ENCODE measurements around the gene HIGD1A.
A peak's percentile ranks its signal among the peaks of the same experiment; 100 is the strongest.

HIGD1A gene

DNA sequence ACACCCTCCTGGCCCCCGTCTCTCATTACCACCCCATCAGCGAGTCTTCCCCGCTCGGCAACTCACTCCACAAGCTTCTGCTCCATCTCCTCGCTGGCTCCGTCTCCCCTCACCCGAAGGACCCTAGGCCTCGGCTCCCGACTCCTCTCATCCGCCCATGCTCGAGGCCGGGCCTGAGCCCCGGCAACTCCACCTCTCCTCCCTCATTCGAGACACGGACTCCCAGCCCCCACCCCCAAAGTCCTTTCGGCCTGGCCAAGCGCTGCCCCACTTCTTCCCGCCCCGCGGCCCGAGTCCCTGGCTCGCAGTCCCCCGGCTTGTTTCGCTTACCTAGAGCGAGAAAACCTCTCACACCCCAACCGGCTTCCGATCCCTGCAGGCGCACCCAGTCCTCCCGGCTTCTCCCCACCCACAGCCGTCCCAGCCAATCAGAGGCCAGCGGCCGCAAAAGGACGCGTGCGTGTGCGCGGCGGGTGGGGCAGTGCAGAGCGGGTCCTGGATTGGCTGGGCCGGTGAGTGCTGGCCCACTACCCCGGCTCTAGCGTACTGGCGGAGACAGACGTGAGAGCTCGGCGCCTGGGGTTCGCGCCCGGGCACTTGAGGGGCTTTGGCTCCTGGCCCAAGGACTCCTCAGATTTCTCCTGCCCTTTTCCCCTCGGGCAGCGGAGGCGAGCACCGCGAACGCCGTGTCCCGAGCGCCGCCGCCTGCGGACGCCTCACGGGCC lies at the start of gene HIGD1A:
Gene HIGD1A (minus strand): TSS at position 385 of the 725 bp plus-strand sequence. CDS start 10,237 bp downstream, outside the sequence.
- H3K4me1 Mint-ChIP-seq (ENCODE audit: low read depth): peaks cover 38% of the 10 kb centered on the region
- peaks cover 41% of the 10 kb centered on the region for H3K36me3 Mint-ChIP-seq (ENCODE audit: low read depth)
- H3K27me3 Mint-ChIP-seq: peaks cover 18% of the 10 kb centered on the region
- no peaks in the 10 kb centered on the region for H3K9me3 Mint-ChIP-seq
- H3K4me3 Mint-ChIP-seq: peak within 1 kb of the TSS; percentile 98
- peak within 1 kb of the TSS; percentile 95 for H3K27ac Mint-ChIP-seq
- DNase-seq: peak; percentile 93

GRCh38 chr3:42853739-42854302 lies 49.5 kb upstream of the HIGD1A start:
- no peak overlapping the region for H3K27ac Mint-ChIP-seq
- DNase-seq: no peak
- peaks cover 8% of the 10 kb centered on the region for H3K27me3 Mint-ChIP-seq
- no peaks in the 10 kb centered on the region for H3K9me3 Mint-ChIP-seq
- H3K4me1 Mint-ChIP-seq (ENCODE audit: low read depth): no peaks in the 10 kb centered on the region
- H3K36me3 Mint-ChIP-seq (ENCODE audit: low read depth): no peaks in the 10 kb centered on the region
- H3K4me3 Mint-ChIP-seq: no peak overlapping the region

- DNase-seq: no peak
- Mint-ChIP-seq H3K36me3 (ENCODE audit: low read depth) (no peaks in the 10 kb centered on the region), H3K9me3 (no peaks in the 10 kb centered on the region), H3K27me3 (peaks cover 4% of the 10 kb centered on the region), H3K4me1 (ENCODE audit: low read depth) (no peaks in the 10 kb centered on the region), H3K27ac (no peak overlapping the region), H3K4me3 (no peak overlapping the region)
Measured at GRCh38 chr3:42853056-42853455, 48.8 kb upstream of the HIGD1A start.

GRCh38 chr3:42852441-42852840 lies 48.2 kb upstream of the HIGD1A start:
- peaks cover 4% of the 10 kb centered on the region for H3K4me1 Mint-ChIP-seq (ENCODE audit: low read depth)
- no peaks in the 10 kb centered on the region for H3K9me3 Mint-ChIP-seq
- peaks cover 4% of the 10 kb centered on the region for H3K27me3 Mint-ChIP-seq
- no peak for DNase-seq
- H3K27ac Mint-ChIP-seq: no peak overlapping the region
- no peak overlapping the region for H3K4me3 Mint-ChIP-seq
- H3K36me3 Mint-ChIP-seq (ENCODE audit: low read depth): no peaks in the 10 kb centered on the region

DNA sequence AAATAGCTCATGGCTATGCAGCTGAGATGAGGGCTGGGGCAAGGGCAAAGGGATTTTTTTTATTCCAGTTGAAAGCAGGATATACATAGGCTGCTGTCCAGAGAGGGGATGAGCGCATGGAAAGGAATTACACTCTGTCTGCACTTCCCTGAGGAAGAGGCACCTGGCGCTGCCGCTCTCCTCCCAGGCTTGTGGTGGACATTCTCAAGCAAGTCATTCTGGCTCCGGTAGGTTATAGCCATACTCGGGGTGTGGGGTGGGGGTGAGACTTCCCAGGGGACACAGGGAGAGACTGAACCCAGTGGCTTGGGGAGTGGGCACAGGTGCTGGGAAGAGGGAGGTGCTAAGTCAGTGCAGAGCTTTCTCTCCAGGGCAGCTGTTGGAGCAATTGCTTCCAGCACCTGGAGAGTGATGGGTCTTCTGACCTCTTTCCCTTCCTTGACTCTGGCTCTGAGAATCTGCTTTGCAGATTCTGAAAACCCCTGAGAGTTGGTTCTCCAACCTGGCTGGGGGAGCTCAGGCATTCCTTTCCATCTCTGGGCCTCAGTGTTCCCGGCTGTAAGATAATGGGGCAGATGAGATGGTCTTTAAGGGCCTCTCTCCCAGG lies 47.0 kb upstream of the HIGD1A start:
- H3K27me3 Mint-ChIP-seq: peaks cover 4% of the 10 kb centered on the region
- H3K36me3 Mint-ChIP-seq (ENCODE audit: low read depth): no peaks in the 10 kb centered on the region
- no peak for DNase-seq
- peaks cover 15% of the 10 kb centered on the region for H3K4me1 Mint-ChIP-seq (ENCODE audit: low read depth)
- H3K9me3 Mint-ChIP-seq: no peaks in the 10 kb centered on the region
- no peak overlapping the region for H3K4me3 Mint-ChIP-seq
- H3K27ac Mint-ChIP-seq: no peak overlapping the region

GRCh38 chr3:42850263-42850662 lies 46.0 kb upstream of the HIGD1A start:
- Mint-ChIP-seq H3K36me3 (ENCODE audit: low read depth) (no peaks in the 10 kb centered on the region), H3K9me3 (no peaks in the 10 kb centered on the region), H3K4me1 (ENCODE audit: low read depth) (peaks cover 20% of the 10 kb centered on the region), H3K4me3 (no peak overlapping the region), H3K27me3 (peaks cover 4% of the 10 kb centered on the region), H3K27ac (no peak overlapping the region)
- DNase-seq: no peak

DNA sequence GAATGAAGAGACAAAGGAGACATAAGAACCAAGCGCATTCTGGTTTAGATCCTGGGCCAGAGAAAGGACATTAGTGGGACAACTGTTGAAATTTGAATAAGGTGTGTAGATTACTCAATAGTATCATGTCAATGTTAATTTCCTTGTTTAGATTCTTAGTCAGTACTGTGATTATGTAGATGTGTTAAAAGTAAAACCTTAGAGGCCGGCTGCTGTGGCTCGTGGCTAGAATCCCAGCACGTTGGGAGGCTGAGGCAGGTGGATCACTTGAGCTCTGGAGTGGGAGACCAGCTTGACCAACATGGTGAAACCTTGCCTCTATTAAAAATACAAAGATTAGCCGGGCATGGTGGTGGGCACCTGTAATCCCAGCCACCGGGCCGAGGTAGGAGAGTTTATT lies 44.7 kb upstream of the HIGD1A start:
- Mint-ChIP-seq H3K4me3 (no peak overlapping the region), H3K27me3 (peaks cover 3% of the 10 kb centered on the region), H3K27ac (no peak overlapping the region), H3K36me3 (ENCODE audit: low read depth) (no peaks in the 10 kb centered on the region), H3K4me1 (ENCODE audit: low read depth) (peaks cover 20% of the 10 kb centered on the region), H3K9me3 (no peaks in the 10 kb centered on the region)
- DNase-seq: no peak

- Mint-ChIP-seq H3K36me3 (ENCODE audit: low read depth) (no peaks in the 10 kb centered on the region), H3K4me3 (no peak overlapping the region), H3K27me3 (no peaks in the 10 kb centered on the region), H3K27ac (no peak overlapping the region), H3K9me3 (no peaks in the 10 kb centered on the region), H3K4me1 (ENCODE audit: low read depth) (peaks cover 20% of the 10 kb centered on the region)
- no peak for DNase-seq
Measured at GRCh38 chr3:42847731-42848130, 43.4 kb upstream of the HIGD1A start.

DNA sequence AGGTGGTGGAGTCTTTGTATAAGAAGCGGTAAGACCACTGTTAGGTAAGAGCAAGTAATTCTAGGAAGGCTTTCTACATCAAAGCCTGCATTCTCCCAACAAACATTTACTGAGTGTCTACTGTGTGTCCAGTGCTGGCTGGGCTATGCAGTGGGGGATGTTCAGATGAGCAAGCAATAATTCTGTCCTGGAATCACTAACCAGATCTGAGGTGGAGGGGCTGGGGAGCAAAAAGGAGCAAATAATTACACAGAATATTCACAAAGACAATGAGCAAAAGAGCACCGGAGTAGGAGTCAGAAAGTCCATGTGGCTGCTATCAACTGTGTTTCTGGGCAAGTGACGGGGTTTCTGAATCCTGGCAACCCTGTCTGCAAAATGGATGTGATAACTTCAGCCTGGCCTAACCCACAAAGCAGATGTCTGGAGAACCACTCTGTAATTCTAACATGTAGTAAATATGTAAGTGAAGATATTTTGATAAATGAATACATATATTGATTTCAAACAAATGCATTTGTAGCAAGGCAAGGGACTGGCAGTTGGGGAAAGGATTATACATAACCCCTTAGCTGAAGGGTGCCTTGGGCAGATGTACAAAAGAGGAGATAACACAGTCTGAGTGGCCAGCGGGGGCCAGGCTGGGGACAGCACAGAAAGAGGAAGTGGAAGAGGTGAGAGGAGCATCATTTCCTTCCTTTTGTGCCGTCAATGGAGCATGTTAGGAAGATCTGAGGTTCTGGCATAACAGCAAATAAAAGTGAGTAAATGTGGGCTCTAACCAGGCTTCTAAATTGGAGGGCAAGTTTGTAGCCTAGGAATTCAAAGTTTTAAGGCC lies 42.6 kb upstream of the HIGD1A start:
- H3K9me3 Mint-ChIP-seq: no peaks in the 10 kb centered on the region

DNA sequence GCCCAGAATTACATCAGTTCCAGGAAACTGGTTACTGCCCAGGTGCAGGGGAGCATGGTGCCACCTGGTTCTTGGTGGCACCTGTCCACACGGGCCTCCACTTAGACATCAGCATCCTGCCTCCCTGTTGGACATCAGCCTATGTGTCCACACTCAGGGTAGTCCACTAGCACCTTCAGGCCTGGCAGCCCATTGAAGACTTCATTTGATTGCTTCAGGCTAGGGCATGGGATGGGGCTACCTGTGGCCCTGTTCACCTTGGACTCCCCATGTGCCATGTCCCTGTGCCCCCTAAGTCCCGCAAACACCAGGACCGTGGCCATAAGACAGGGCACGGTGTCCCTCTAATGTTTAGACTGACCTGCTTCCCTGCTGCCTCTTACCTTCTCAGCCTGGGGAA lies 40.5 kb upstream of the HIGD1A start:
- Mint-ChIP-seq H3K27ac (no peak overlapping the region), H3K9me3 (no peaks in the 10 kb centered on the region), H3K4me1 (ENCODE audit: low read depth) (peaks cover 20% of the 10 kb centered on the region), H3K27me3 (no peaks in the 10 kb centered on the region), H3K36me3 (ENCODE audit: low read depth) (no peaks in the 10 kb centered on the region), H3K4me3 (no peak overlapping the region)
- no peak for DNase-seq

More for the DNA sequence above, 42.6 kb upstream of the HIGD1A start:
- DNase-seq: no peak
- Mint-ChIP-seq H3K27ac (peak overlapping the region; percentile 55), H3K36me3 (ENCODE audit: low read depth) (no peaks in the 10 kb centered on the region), H3K27me3 (no peaks in the 10 kb centered on the region), H3K4me1 (ENCODE audit: low read depth) (peaks cover 20% of the 10 kb centered on the region), H3K4me3 (no peak overlapping the region)

DNA sequence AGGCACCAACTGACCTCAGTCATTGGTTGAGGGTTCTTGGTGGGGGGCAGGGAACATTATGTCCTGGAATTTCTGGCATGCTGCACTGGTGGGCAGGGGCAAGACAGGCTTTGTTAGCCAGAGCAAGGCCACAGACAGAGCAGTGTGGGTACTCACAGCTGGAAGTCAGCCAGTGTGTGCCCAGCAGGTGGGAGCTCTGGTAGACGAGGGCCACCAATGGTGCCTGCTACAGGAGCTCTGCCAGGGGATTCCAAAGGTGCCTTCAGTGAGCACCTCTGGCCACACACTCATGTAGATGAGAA lies 40.1 kb upstream of the HIGD1A start:
- no peak overlapping the region for H3K27ac Mint-ChIP-seq
- H3K27me3 Mint-ChIP-seq: peaks cover under 1% of the 10 kb centered on the region
- H3K4me3 Mint-ChIP-seq: no peak overlapping the region
- DNase-seq: no peak
- H3K4me1 Mint-ChIP-seq (ENCODE audit: low read depth): peaks cover 24% of the 10 kb centered on the region
- H3K9me3 Mint-ChIP-seq: no peaks in the 10 kb centered on the region
- no peaks in the 10 kb centered on the region for H3K36me3 Mint-ChIP-seq (ENCODE audit: low read depth)

DNA sequence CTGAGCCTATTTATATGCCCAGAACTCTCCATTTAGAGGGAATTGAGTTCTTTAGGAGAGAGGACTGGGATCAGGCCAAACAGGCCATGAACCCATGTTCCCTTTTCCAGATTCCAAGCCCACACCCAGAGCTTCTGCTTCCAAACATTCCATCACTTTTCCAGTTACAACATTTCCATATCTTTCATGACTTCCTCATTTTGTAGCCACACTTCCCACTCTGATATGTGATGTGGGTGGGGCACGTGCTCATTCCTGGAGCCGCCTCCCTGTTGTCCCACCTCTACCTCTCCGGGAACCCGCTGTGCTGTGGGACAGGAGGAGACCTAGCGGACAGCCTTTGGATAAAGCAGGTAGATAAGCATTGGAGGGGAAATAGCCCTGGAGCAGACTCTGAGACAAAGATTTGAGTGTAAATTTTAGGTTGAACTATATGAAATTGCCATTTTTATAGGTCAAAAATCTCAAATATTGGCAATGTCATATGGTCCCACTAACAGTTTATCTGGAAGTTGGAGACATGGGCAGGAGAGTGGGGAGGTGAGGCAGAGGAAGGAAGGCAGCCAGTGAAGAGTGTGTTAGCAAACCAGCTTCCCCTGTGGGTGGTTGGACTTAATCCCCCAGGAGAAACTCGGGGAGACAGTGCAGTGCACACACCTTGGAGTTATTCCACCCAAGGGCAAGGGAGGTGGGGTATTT lies 39.6 kb upstream of the HIGD1A start:
- H3K27me3 Mint-ChIP-seq: peaks cover 6% of the 10 kb centered on the region
- H3K27ac Mint-ChIP-seq: no peak overlapping the region
- no peaks in the 10 kb centered on the region for H3K9me3 Mint-ChIP-seq
- H3K4me1 Mint-ChIP-seq (ENCODE audit: low read depth): peaks cover 25% of the 10 kb centered on the region
- DNase-seq: no peak
- no peaks in the 10 kb centered on the region for H3K36me3 Mint-ChIP-seq (ENCODE audit: low read depth)
- H3K4me3 Mint-ChIP-seq: no peak overlapping the region

GRCh38 chr3:42841332-42841731 lies 37.0 kb upstream of the HIGD1A start:
- no peak for DNase-seq

DNA sequence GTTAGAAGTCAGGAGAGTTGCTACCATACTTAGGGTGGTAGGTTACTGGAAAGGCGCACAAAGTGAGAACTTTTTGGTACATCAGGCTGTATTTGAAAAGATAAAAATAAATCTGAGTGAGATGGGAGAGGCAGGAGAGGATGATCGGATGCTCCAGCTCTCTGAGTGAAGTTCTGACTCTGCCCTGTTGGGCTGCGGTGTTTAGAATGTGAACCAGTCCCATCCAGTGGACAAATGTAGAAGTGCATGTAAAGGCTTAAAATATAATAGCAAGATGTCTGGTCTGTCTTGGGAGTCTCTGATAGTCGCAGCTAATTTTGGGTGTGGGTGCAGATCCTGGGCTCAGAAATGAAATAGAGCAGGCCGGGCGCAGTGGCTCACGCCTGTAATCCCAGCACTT lies 35.3 kb upstream of the HIGD1A start:
- H3K4me3 Mint-ChIP-seq: no peak overlapping the region
- peaks cover 6% of the 10 kb centered on the region for H3K27me3 Mint-ChIP-seq
- no peaks in the 10 kb centered on the region for H3K9me3 Mint-ChIP-seq
- no peak overlapping the region for H3K27ac Mint-ChIP-seq
- peaks cover 5% of the 10 kb centered on the region for H3K4me1 Mint-ChIP-seq (ENCODE audit: low read depth)
- H3K36me3 Mint-ChIP-seq (ENCODE audit: low read depth): no peaks in the 10 kb centered on the region
- no peak for DNase-seq

More at GRCh38 chr3:42841332-42841731, 37.0 kb upstream of the HIGD1A start:
- no peak overlapping the region for H3K4me3 Mint-ChIP-seq
- peaks cover 6% of the 10 kb centered on the region for H3K27me3 Mint-ChIP-seq
- no peaks in the 10 kb centered on the region for H3K9me3 Mint-ChIP-seq
- H3K27ac Mint-ChIP-seq: no peak overlapping the region
- H3K4me1 Mint-ChIP-seq (ENCODE audit: low read depth): peaks cover 10% of the 10 kb centered on the region
- H3K36me3 Mint-ChIP-seq (ENCODE audit: low read depth): no peaks in the 10 kb centered on the region
